K562 (cell line): Measurements from ENCODE around the gene FFAR1. TPM values are rescaled to one million over a fixed set of nuclear protein-coding genes. Genes with fewer than 3 reads are reported as not detected.

Experiments
- ATAC-seq: fragments of 200-7000 bp; cut with Tn5 transposase; 3 replicates; pipeline ENCODE4 v1.9.1; 2020; ENCODE audit warnings: moderate library complexity
- BruUV-seq: library from RNA; stranded (reverse); fragments of 400-500 nt; replicated peaks from 2 replicates; lab custom pipeline; 2021; lab: Mats Ljungman, UMichigan
- CTCF ChIA-PET: fragments of 300-600 bp; formaldehyde crosslinking; extraction: SDS; loops from one replicate; lab custom pipeline; 2021; ENCODE audit warnings: low intra/inter-chr PET ratio; lab: Yijun Ruan, JAX
- POLR2A ChIA-PET: fragments of 300-600, 350-650 bp; sonication (Branson Sonifier 250); formaldehyde crosslinking; extraction: SDS; loops from one replicate; lab custom pipeline; 2021; ENCODE audit warnings: antibody characterized with exemption, inconsistent platforms; lab: Yijun Ruan, JAX
- DNase-seq, 4 experiments: peaks; one replicate each; pipeline versions ENCODE4 v3.0.0 to v3.0.0-alpha.2; 2011 to 2018; ENCODE audit warnings: low spot score in 3 of 4, mixed read lengths in 3 of 4; ENCODE audit errors: extremely low read depth in 1 of 4
- FAIRE-seq: peaks from 2 replicates; lab custom pipeline; 2011; peaks lifted over from hg19 to GRCh38; lab: Jason Lieb, UNC
- H2AFZ ChIP-seq: 2 replicates; pipeline ENCODE4 v1.6.0; 2011; ENCODE audit warnings: low read depth, low read length, control low read depth, inconsistent platforms
- H3K27ac ChIP-seq: fragments of 200-600 bp; 3 replicates; pipeline ENCODE4 v1.8.0; 2011; ENCODE audit warnings: low read depth, mild to moderate bottlenecking, control low read depth, inconsistent platforms, low read length, moderate library complexity, mixed read lengths; ENCODE audit errors: extremely low read depth
- H3K27me3 ChIP-seq, 2 experiments: fragments of 300-600 bp in 1 of 2; 2 replicates in 1 of 2; 3 replicates in 1 of 2; pipeline versions ENCODE4 v1.6.0 to v1.8.0; 2011; ENCODE audit warnings: inconsistent platforms in 2 of 2, low read length in 2 of 2, mild to moderate bottlenecking in 1 of 2, mixed read lengths in 1 of 2, moderate library complexity in 1 of 2; ENCODE audit not compliant: control insufficient read depth in 2 of 2, insufficient read depth in 2 of 2
- H3K36me3 ChIP-seq: fragments of 300-600 bp; 3 replicates; pipeline ENCODE4 v1.8.0; 2011; ENCODE audit warnings: mild to moderate bottlenecking, low read length, inconsistent platforms; ENCODE audit not compliant: control insufficient read depth, insufficient read depth
- H3K4me1 ChIP-seq, 2 experiments: fragments of 200-600 bp in 1 of 2; replicated peaks in 1 of 2; 2 replicates in 1 of 2; 3 replicates in 1 of 2; pipeline versions ENCODE4 v1.5.1 to v1.8.0; 2011; ENCODE audit warnings: inconsistent platforms in 2 of 2, low read length in 2 of 2, mild to moderate bottlenecking in 1 of 2, mixed read lengths in 1 of 2, moderate library complexity in 1 of 2; ENCODE audit not compliant: control insufficient read depth in 2 of 2, insufficient read depth in 2 of 2
- H3K4me2 ChIP-seq: 2 replicates; pipeline ENCODE4 v1.6.1; 2011; ENCODE audit warnings: low read length, control low read depth, inconsistent platforms, mixed read lengths; ENCODE audit not compliant: insufficient read depth
- H3K4me3 ChIP-seq: fragments of 200-600 bp; sonication (generic), shearing (Covaris generic); 2 replicates; pipeline ENCODE4 v1.5.1; 2016; ENCODE audit warnings: control low read depth, inconsistent platforms
- H3K79me2 ChIP-seq: fragments of 200-600 bp; 3 replicates; pipeline ENCODE4 v1.8.0; 2011; ENCODE audit warnings: low read length, inconsistent platforms; ENCODE audit not compliant: control insufficient read depth, insufficient read depth
- H3K9ac ChIP-seq, 2 experiments: 2 replicates each; pipeline versions ENCODE4 v1.6.0 to v1.6.1; 2011; ENCODE audit warnings: low read depth in 2 of 2, low read length in 2 of 2, control low read depth in 1 of 2, inconsistent platforms in 1 of 2, mild to moderate bottlenecking in 1 of 2, mixed read lengths in 1 of 2; ENCODE audit not compliant: insufficient read depth in 1 of 2
- H3K9me1 ChIP-seq: one replicate; pipeline ENCODE4 v1.6.0; 2011; ENCODE audit warnings: inconsistent platforms, mild to moderate bottlenecking, low read length, moderate library complexity; ENCODE audit not compliant: control insufficient read depth, insufficient read depth
- H3K9me3 ChIP-seq: replicated peaks from 2 replicates; pipeline ENCODE4 v1.5.1; 2011; ENCODE audit warnings: low read depth, low read length, inconsistent platforms; ENCODE audit not compliant: control insufficient read depth, insufficient read depth
- H4K20me1 ChIP-seq: replicated peaks from 2 replicates; pipeline ENCODE4 v1.6.1; 2011; ENCODE audit warnings: low read length, inconsistent platforms, mixed read lengths; ENCODE audit not compliant: control insufficient read depth, insufficient read depth
- ARHGAP35 ChIP-seq: fragments of 450-650 bp; IDR thresholded peaks from 2 replicates; pipeline ENCODE4 v1.6.1; 2018; ENCODE audit not compliant: partially characterized antibody
- ARID2 ChIP-seq: fragments of 450-650 bp; IDR thresholded peaks from 2 replicates; pipeline ENCODE4 v1.6.1; 2017; ENCODE audit warnings: antibody characterized with exemption, mild to moderate bottlenecking
- DMBX1 ChIP-seq: fragments of 250-450 bp; sonication (Bioruptor Pico); IDR thresholded peaks from 2 replicates; pipeline ENCODE4 v1.8.0; 2022; ENCODE audit warnings: inconsistent platforms, mild to moderate bottlenecking, moderate library complexity, borderline replicate concordance
- FOSL1 ChIP-seq: fragments of 200-800 bp; sonication (Bioruptor generic); conservative IDR thresholded peaks from 2 replicates; pipeline ENCODE4 v1.6.1; 2016; ENCODE audit warnings: missing genetic modification characterization, missing compliant biosample characterization
- SP2 ChIP-seq: IDR thresholded peaks from 2 replicates; pipeline ENCODE4 v1.6.1; 2011; ENCODE audit warnings: mild to moderate bottlenecking, low read depth, low read length, moderate library complexity; ENCODE audit not compliant: poor library complexity, severe bottlenecking; ENCODE audit errors: extremely low read depth
- TSC22D4 ChIP-seq: fragments of 450-650 bp; IDR thresholded peaks from 2 replicates; pipeline ENCODE4 v1.6.1; 2016; ENCODE audit warnings: missing genetic modification characterization, missing biosample characterization, control low read depth
- ZKSCAN3 ChIP-seq: fragments of 250-450 bp; sonication (Bioruptor Pico); IDR thresholded peaks from 2 replicates; pipeline ENCODE4 v1.4.0; 2020
- ZNF197 ChIP-seq: fragments of 200-800 bp; sonication (Bioruptor generic); IDR thresholded peaks from 2 replicates; pipeline ENCODE4 v1.6.1; 2016; ENCODE audit warnings: low read depth, missing genetic modification characterization, missing compliant biosample characterization
- WGBS: fragments of 100-300 bp; shearing (Covaris generic); methylation state at CpG from one replicate; pipeline ENCODE4 v1.1.6; 2016; ENCODE audit warnings: low coverage, mixed read lengths; ENCODE audit not compliant: insufficient coverage; ENCODE audit errors: missing lambda C conversion rate; 5-methylcytosine and 5-hydroxymethylcytosine counted together
- in situ Hi-C: fragments of 300-500 bp; cut with MboI; formaldehyde crosslinking; loops from 4 replicates; pipeline ENCODE4 v1.15.0; 2018; ENCODE audit warnings: inconsistent platforms, mixed read lengths
- intact Hi-C: fragments of 100-400 bp; cut with micrococcal nuclease; formaldehyde crosslinking; loops from 2 replicates; pipeline ENCODE4 v1.14.2; 2022
- polyA plus RNA-seq, 8 experiments: library from polyadenylated mRNA; depleted of rRNA in 4 of 8; stranded (reverse) in 5 of 8; unstranded in 3 of 8; fragments of >200 nt; fragmentation: Nextera tagmentation in 2 of 8; fragmentation: Illumina TruSeq in 1 of 8; extraction: Ambion mirVana in 2 of 8; extraction: Trizol in 1 of 8; gene quantifications; 2 replicates each; pipeline versions ENCODE4 v1.2.1 to v1.2.3, GENCODE V29; 2011 to 2014; ENCODE audit warnings: inconsistent platforms in 1 of 8, missing spikeins in 1 of 8
- total RNA-seq, 7 experiments: library from RNA; depleted of rRNA in 6 of 7; stranded (reverse); fragments of >200 nt in 6 of 7; fragmentation: Illumina TruSeq in 2 of 7; extraction: Trizol in 2 of 7; gene quantifications; 2 replicates each; pipeline versions ENCODE4 v1.2.1 to v1.2.3, GENCODE V29; 2011 to 2021; ENCODE audit warnings: low replicate concordance in 1 of 7
- TF ChIP-seq, protein P1 (sequence below): fragments of 250-450 bp; sonication (Bioruptor Pico); IDR thresholded peaks from 2 replicates; pipeline ENCODE4 v1.5.0; 2020; ENCODE audit warnings: mild to moderate bottlenecking, borderline replicate concordance
- TF ChIP-seq, protein P2 (sequence below): fragments of 450-650 bp; IDR thresholded peaks from 2 replicates; pipeline ENCODE4 v1.6.1; 2018; ENCODE audit warnings: mild to moderate bottlenecking, low read depth; ENCODE audit not compliant: partially characterized antibody
- TF ChIP-seq, protein P3 (sequence below), 2 experiments: fragments of 450-650 bp in 1 of 2; sonication (generic) in 1 of 2; formaldehyde crosslinking in 1 of 2; IDR thresholded peaks in 1 of 2; conservative IDR thresholded peaks in 1 of 2; 2 replicates each; pipeline versions ENCODE4 v1.6.1 to v1.8.1; 2016 to 2023; ENCODE audit warnings: mild to moderate bottlenecking in 2 of 2, moderate library complexity in 2 of 2, inconsistent platforms in 1 of 2, missing genetic modification reagents in 1 of 2
- TF ChIP-seq, protein P4 (sequence below): fragments of 450-650 bp; formaldehyde crosslinking; conservative IDR thresholded peaks from 2 replicates; pipeline ENCODE4 v1.4.0; 2022; ENCODE audit warnings: mild to moderate bottlenecking, missing genetic modification characterization

Gene FFAR1
- total and polyA plus RNA-seq, 9 of the 15 experiments (the other 6 are each of a cell fraction or from before 2014, with no cell fraction given): not detected

DNA sequence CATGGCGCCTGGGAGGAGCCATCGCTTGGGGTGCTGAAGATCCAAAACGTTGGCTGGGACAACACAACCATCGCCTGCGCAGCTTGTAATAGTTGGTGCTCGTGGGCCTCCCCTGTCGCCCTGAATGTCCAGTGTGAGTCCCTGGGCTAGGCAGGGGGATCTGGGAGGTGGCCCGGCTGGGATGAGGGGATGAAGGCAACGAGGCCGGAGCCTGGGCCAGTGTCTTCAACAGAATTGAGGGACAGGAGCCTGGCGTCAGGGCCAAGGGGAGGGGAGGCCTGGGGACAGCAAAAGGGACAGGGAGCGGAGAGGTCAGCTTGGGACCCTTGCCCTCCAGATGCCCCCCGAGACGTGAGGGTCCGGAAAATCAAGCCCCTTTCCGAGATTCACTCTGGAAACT lies 6.7 kb upstream of the FFAR1 start (continued):
- TF ChIP-seq, protein P1, sequence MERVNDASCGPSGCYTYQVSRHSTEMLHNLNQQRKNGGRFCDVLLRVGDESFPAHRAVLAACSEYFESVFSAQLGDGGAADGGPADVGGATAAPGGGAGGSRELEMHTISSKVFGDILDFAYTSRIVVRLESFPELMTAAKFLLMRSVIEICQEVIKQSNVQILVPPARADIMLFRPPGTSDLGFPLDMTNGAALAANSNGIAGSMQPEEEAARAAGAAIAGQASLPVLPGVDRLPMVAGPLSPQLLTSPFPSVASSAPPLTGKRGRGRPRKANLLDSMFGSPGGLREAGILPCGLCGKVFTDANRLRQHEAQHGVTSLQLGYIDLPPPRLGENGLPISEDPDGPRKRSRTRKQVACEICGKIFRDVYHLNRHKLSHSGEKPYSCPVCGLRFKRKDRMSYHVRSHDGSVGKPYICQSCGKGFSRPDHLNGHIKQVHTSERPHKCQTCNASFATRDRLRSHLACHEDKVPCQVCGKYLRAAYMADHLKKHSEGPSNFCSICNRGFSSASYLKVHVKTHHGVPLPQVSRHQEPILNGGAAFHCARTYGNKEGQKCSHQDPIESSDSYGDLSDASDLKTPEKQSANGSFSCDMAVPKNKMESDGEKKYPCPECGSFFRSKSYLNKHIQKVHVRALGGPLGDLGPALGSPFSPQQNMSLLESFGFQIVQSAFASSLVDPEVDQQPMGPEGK: no peak
- TF ChIP-seq SP2 (no peak), ZNF197 (no peak)
- TF ChIP-seq, protein P2, sequence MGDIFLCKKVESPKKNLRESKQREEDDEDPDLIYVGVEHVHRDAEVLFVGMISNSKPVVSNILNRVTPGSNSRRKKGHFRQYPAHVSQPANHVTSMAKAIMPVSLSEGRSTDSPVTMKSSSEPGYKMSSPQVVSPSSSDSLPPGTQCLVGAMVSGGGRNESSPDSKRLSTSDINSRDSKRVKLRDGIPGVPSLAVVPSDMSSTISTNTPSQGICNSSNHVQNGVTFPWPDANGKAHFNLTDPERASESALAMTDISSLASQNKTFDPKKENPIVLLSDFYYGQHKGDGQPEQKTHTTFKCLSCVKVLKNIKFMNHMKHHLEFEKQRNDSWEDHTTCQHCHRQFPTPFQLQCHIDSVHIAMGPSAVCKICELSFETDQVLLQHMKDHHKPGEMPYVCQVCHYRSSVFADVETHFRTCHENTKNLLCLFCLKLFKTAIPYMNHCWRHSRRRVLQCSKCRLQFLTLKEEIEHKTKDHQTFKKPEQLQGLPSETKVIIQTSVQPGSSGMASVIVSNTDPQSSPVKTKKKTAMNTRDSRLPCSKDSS: no peak

DNA sequence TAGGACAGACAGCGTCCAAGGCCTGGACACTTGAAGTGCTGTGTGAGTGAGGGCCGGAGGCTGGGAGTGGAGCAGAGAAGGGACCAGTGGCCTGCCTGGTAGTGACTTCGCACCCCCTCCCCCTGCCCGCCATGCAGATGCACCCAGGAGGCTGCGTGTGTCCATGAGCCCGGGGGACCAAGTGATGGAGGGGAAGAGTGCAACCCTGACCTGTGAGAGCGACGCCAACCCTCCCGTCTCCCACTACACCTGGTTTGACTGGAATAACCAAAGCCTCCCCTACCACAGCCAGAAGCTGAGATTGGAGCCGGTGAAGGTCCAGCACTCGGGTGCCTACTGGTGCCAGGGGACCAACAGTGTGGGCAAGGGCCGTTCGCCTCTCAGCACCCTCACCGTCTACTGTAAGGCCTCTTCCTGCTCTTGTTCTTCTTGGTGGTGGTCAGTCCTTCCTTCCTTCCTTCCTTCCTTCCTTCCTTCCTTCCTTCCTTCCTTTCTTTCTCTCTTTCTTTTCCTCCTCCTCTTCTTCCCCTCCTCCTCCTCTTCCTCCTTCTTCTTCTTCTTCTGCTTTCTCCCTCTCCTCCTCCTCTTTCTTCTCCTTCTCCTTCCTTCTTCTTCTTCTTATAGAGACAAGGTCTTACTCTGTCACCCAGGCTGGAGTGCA lies 6.0 kb upstream of the FFAR1 start:
- no peak overlapping the region for H3K4me3 ChIP-seq
- WGBS: 46% methylated on average over 8 of the region's 14 CpGs
- H3K27ac ChIP-seq: no peak overlapping the region
- H2AFZ ChIP-seq: no peak overlapping the region
- ChIA-PET CTCF (no interaction called here), POLR2A (interaction anchor here (0.6 to 1.1 kb wide), 4 partner anchors 7 to 569 kb away, joined by 3 to 4 read pairs (median 4); no protein-coding TSS in a partner anchor)
- in situ Hi-C loops (no loop called here), intact Hi-C loops (no loop called here)
- BruUV-seq: no TSS peak
- no peaks in the 10 kb centered on the region for H3K27me3 ChIP-seq
- peaks cover 2 to 28% of the 10 kb centered on the region in 2 experiments; a peak in 2 of 5 replicates for H3K4me1 ChIP-seq
- H3K9me1 ChIP-seq: no peaks in the 10 kb centered on the region
- no peaks in the 10 kb centered on the region for H3K9me3 ChIP-seq
- FAIRE-seq (no peak), DNase-seq (no peak), ATAC-seq (no peak)
- no peaks in the 10 kb centered on the region for H4K20me1 ChIP-seq
- H3K9ac ChIP-seq: no peak overlapping the region
- no peaks in the 10 kb centered on the region for H3K79me2 ChIP-seq
- no peak overlapping the region for H3K4me2 ChIP-seq
- no peaks in the 10 kb centered on the region for H3K36me3 ChIP-seq
- TF ChIP-seq, protein P3, sequence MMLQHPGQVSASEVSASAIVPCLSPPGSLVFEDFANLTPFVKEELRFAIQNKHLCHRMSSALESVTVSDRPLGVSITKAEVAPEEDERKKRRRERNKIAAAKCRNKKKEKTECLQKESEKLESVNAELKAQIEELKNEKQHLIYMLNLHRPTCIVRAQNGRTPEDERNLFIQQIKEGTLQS (IDR thresholded peaks at IDR 0.05): no peak
- TF ChIP-seq, protein P3 (CRISPR knock-in tag; conservative IDR thresholded peaks at IDR 0.05): no peak
- no peak for TF ChIP-seq TSC22D4 (tag)
- peak; percentile 14 for TF ChIP-seq ARHGAP35
- no peak for TF ChIP-seq DMBX1 (CRISPR knock-in tag)
- TF ChIP-seq ZKSCAN3 (CRISPR knock-in tag): no peak
- TF ChIP-seq ARID2: 0 out of 2 replicates have a peak, but pooled peaks have one; percentile 26
- TF ChIP-seq, protein P4, sequence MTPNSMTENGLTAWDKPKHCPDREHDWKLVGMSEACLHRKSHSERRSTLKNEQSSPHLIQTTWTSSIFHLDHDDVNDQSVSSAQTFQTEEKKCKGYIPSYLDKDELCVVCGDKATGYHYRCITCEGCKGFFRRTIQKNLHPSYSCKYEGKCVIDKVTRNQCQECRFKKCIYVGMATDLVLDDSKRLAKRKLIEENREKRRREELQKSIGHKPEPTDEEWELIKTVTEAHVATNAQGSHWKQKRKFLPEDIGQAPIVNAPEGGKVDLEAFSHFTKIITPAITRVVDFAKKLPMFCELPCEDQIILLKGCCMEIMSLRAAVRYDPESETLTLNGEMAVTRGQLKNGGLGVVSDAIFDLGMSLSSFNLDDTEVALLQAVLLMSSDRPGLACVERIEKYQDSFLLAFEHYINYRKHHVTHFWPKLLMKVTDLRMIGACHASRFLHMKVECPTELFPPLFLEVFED (CRISPR knock-in tag): 0 out of 2 replicates have a peak, but pooled peaks have one; percentile 29
- TF ChIP-seq FOSL1 (tag): no peak
